HepG2 (cell line): Measurements from ENCODE around the gene SBNO2.

Source experiments
- FOSL2 ChIP-seq: sonication (generic); formaldehyde crosslinking; IDR thresholded peaks from 2 replicates; pipeline ENCODE4 v1.4.0; 2020; ENCODE audit warnings: missing genetic modification reagents
- HIVEP1 ChIP-seq: sonication (generic); formaldehyde crosslinking; IDR thresholded peaks from 2 replicates; pipeline ENCODE4 v1.4.0; 2020; ENCODE audit warnings: mild to moderate bottlenecking, missing genetic modification reagents
- RFX5 ChIP-seq: IDR thresholded peaks from 2 replicates; pipeline ENCODE4 v1.6.1; 2011; ENCODE audit warnings: low read depth, low read length, improper control_type of control experiment
- ZNF460 ChIP-seq: sonication (generic); formaldehyde crosslinking; IDR thresholded peaks from 2 replicates; pipeline ENCODE4 v1.5.1; 2020; ENCODE audit warnings: missing genetic modification reagents, mild to moderate bottlenecking, borderline replicate concordance

DNA sequence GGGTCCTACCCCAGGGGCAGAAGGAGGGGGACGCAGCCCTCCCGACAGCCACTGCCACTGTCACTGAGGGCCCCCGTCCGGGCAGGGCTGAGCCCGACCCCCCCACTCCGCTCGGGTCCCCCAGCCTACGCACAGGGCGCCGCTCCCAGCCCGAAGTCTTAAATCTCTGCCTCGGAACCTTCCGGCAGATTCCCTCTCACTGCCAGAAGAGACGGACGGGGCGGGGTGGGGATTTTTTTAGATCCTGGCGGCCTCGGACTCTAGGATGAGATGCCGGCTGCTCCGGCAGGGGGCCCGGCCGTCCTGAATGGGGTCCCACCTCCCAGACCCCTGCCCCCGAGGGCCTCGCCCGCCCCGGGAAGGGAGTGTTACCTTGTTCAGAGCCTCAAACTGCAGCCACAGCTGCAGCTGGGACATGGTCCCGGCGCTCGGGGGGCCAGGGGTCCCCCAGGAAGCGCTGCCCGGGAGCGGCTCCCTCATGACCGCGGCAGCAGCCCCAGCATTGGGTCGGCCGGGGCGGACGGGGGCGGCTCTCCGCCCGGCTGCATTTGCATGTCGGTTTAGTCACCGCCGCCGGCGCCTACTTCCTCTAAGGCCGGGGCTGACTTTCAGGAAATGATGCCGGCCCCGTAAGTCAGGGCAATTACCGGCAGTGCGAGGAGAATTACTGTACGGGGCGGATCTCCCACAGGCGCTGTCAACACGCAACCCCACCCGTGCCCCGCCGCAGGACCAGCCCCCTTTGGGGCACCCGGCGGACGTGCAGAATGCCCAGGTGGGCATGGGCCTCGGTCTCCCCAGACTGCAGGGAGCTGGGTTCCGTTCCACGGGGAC, 42.1 kb downstream of the SBNO2 start:
- TF ChIP-seq HIVEP1 (CRISPR knock-in tag) (no peak), RFX5 (no peak), ZNF460 (CRISPR knock-in tag) (no peak), FOSL2 (CRISPR knock-in tag) (no peak)
